K562 (cell line): ENCODE results near the gene ELMO1. TPM values are rescaled to one million over a fixed set of nuclear protein-coding genes. Genes with fewer than 3 reads are reported as not detected.

Source experiments
- ATAC-seq: fragments of 200-7000 bp; cut with Tn5 transposase; 3 replicates; pipeline ENCODE4 v1.9.1; 2020; ENCODE audit warnings: moderate library complexity
- BruUV-seq: library from RNA; stranded (reverse); fragments of 400-500 nt; replicated peaks from 2 replicates; lab custom pipeline; 2021; lab: Mats Ljungman, UMichigan
- CTCF ChIA-PET: fragments of 300-600 bp; formaldehyde crosslinking; extraction: SDS; loops from one replicate; lab custom pipeline; 2021; ENCODE audit warnings: low intra/inter-chr PET ratio; lab: Yijun Ruan, JAX
- POLR2A ChIA-PET: fragments of 300-600, 350-650 bp; sonication (Branson Sonifier 250); formaldehyde crosslinking; extraction: SDS; loops from one replicate; lab custom pipeline; 2021; ENCODE audit warnings: antibody characterized with exemption, inconsistent platforms; lab: Yijun Ruan, JAX
- DNase-seq, 4 experiments: peaks; one replicate each; pipeline versions ENCODE4 v3.0.0 to v3.0.0-alpha.2; 2011 to 2018; ENCODE audit warnings: low spot score in 3 of 4, mixed read lengths in 3 of 4; ENCODE audit errors: extremely low read depth in 1 of 4
- FAIRE-seq: peaks from 2 replicates; lab custom pipeline; 2011; peaks lifted over from hg19 to GRCh38; lab: Jason Lieb, UNC
- H2AFZ ChIP-seq: 2 replicates; pipeline ENCODE4 v1.6.0; 2011; ENCODE audit warnings: low read depth, low read length, control low read depth, inconsistent platforms
- H3K27ac ChIP-seq: fragments of 200-600 bp; 3 replicates; pipeline ENCODE4 v1.8.0; 2011; ENCODE audit warnings: low read depth, mild to moderate bottlenecking, control low read depth, inconsistent platforms, low read length, moderate library complexity, mixed read lengths; ENCODE audit errors: extremely low read depth
- H3K27me3 ChIP-seq, 2 experiments: fragments of 300-600 bp in 1 of 2; 2 replicates in 1 of 2; 3 replicates in 1 of 2; pipeline versions ENCODE4 v1.6.0 to v1.8.0; 2011; ENCODE audit warnings: inconsistent platforms in 2 of 2, low read length in 2 of 2, mild to moderate bottlenecking in 1 of 2, mixed read lengths in 1 of 2, moderate library complexity in 1 of 2; ENCODE audit not compliant: control insufficient read depth in 2 of 2, insufficient read depth in 2 of 2
- H3K36me3 ChIP-seq: fragments of 300-600 bp; 3 replicates; pipeline ENCODE4 v1.8.0; 2011; ENCODE audit warnings: mild to moderate bottlenecking, low read length, inconsistent platforms; ENCODE audit not compliant: control insufficient read depth, insufficient read depth
- H3K4me1 ChIP-seq, 2 experiments: fragments of 200-600 bp in 1 of 2; replicated peaks in 1 of 2; 2 replicates in 1 of 2; 3 replicates in 1 of 2; pipeline versions ENCODE4 v1.5.1 to v1.8.0; 2011; ENCODE audit warnings: inconsistent platforms in 2 of 2, low read length in 2 of 2, mild to moderate bottlenecking in 1 of 2, mixed read lengths in 1 of 2, moderate library complexity in 1 of 2; ENCODE audit not compliant: control insufficient read depth in 2 of 2, insufficient read depth in 2 of 2
- H3K4me2 ChIP-seq: 2 replicates; pipeline ENCODE4 v1.6.1; 2011; ENCODE audit warnings: low read length, control low read depth, inconsistent platforms, mixed read lengths; ENCODE audit not compliant: insufficient read depth
- H3K4me3 ChIP-seq: fragments of 200-600 bp; sonication (generic), shearing (Covaris generic); 2 replicates; pipeline ENCODE4 v1.5.1; 2016; ENCODE audit warnings: control low read depth, inconsistent platforms
- H3K79me2 ChIP-seq: fragments of 200-600 bp; 3 replicates; pipeline ENCODE4 v1.8.0; 2011; ENCODE audit warnings: low read length, inconsistent platforms; ENCODE audit not compliant: control insufficient read depth, insufficient read depth
- H3K9ac ChIP-seq, 2 experiments: 2 replicates each; pipeline versions ENCODE4 v1.6.0 to v1.6.1; 2011; ENCODE audit warnings: low read depth in 2 of 2, low read length in 2 of 2, control low read depth in 1 of 2, inconsistent platforms in 1 of 2, mild to moderate bottlenecking in 1 of 2, mixed read lengths in 1 of 2; ENCODE audit not compliant: insufficient read depth in 1 of 2
- H3K9me1 ChIP-seq: one replicate; pipeline ENCODE4 v1.6.0; 2011; ENCODE audit warnings: inconsistent platforms, mild to moderate bottlenecking, low read length, moderate library complexity; ENCODE audit not compliant: control insufficient read depth, insufficient read depth
- H3K9me3 ChIP-seq: replicated peaks from 2 replicates; pipeline ENCODE4 v1.5.1; 2011; ENCODE audit warnings: low read depth, low read length, inconsistent platforms; ENCODE audit not compliant: control insufficient read depth, insufficient read depth
- H4K20me1 ChIP-seq: replicated peaks from 2 replicates; pipeline ENCODE4 v1.6.1; 2011; ENCODE audit warnings: low read length, inconsistent platforms, mixed read lengths; ENCODE audit not compliant: control insufficient read depth, insufficient read depth
- BDP1 ChIP-seq: IDR thresholded peaks from 3 replicates; pipeline ENCODE4 v1.6.1; 2011; ENCODE audit not compliant: insufficient read length, insufficient read depth
- CREM ChIP-seq: IDR thresholded peaks from 2 replicates; pipeline ENCODE4 v1.6.1; 2014; ENCODE audit warnings: antibody characterized with exemption, low read depth
- MED1 ChIP-seq: sonication (generic); formaldehyde crosslinking; IDR thresholded peaks from 2 replicates; pipeline ENCODE4 v1.8.1; 2023; ENCODE audit warnings: missing genetic modification reagents, borderline replicate concordance
- RFX7 ChIP-seq: fragments of 250-450 bp; sonication (Bioruptor Pico); IDR thresholded peaks from 2 replicates; pipeline ENCODE4 v1.5.1; 2021; ENCODE audit warnings: mild to moderate bottlenecking
- SLC30A9 ChIP-seq: fragments of 250-450 bp; sonication (Bioruptor Pico); IDR thresholded peaks from 2 replicates; pipeline ENCODE4 v1.8.0; 2022; ENCODE audit warnings: mild to moderate bottlenecking, moderate library complexity
- XRCC4 ChIP-seq: IDR thresholded peaks from one replicate; pipeline ENCODE4 v1.6.1; 2011; ENCODE audit not compliant: insufficient read depth, insufficient read length; ENCODE audit errors: extremely low read depth
- ZC3H11A ChIP-seq: IDR thresholded peaks from 2 replicates; pipeline ENCODE4 v1.6.1; 2012; ENCODE audit warnings: low read depth, low read length, improper control_type of control experiment
- ZFP1 ChIP-seq: fragments of 450-650 bp; formaldehyde crosslinking; IDR thresholded peaks from 2 replicates; pipeline ENCODE4 v1.4.0; 2020; ENCODE audit warnings: mild to moderate bottlenecking, mixed read lengths
- ZNF143 ChIP-seq: sonication (generic); formaldehyde crosslinking; IDR thresholded peaks from 2 replicates; pipeline ENCODE4 v1.9.0; 2022; ENCODE audit warnings: mild to moderate bottlenecking, missing genetic modification reagents
- ZNF175 ChIP-seq: fragments of 200-800 bp; sonication (Bioruptor generic); IDR thresholded peaks from 2 replicates; pipeline ENCODE4 v1.6.1; 2016; ENCODE audit warnings: low read depth, mild to moderate bottlenecking, missing genetic modification characterization, missing compliant biosample characterization
- ZNF696 ChIP-seq: fragments of 250-450 bp; sonication (Bioruptor Pico); conservative IDR thresholded peaks from 2 replicates; pipeline ENCODE4 v1.4.0; 2020; ENCODE audit warnings: mild to moderate bottlenecking, moderate library complexity
- WGBS: fragments of 100-300 bp; shearing (Covaris generic); methylation state at CpG from one replicate; pipeline ENCODE4 v1.1.6; 2016; ENCODE audit warnings: low coverage, mixed read lengths; ENCODE audit not compliant: insufficient coverage; ENCODE audit errors: missing lambda C conversion rate; 5-methylcytosine and 5-hydroxymethylcytosine counted together
- in situ Hi-C: fragments of 300-500 bp; cut with MboI; formaldehyde crosslinking; loops from 4 replicates; pipeline ENCODE4 v1.15.0; 2018; ENCODE audit warnings: inconsistent platforms, mixed read lengths
- intact Hi-C: fragments of 100-400 bp; cut with micrococcal nuclease; formaldehyde crosslinking; loops from 2 replicates; pipeline ENCODE4 v1.14.2; 2022
- polyA plus RNA-seq, 8 experiments: library from polyadenylated mRNA; depleted of rRNA in 4 of 8; stranded (reverse) in 5 of 8; unstranded in 3 of 8; fragments of >200 nt; fragmentation: Nextera tagmentation in 2 of 8; fragmentation: Illumina TruSeq in 1 of 8; extraction: Ambion mirVana in 2 of 8; extraction: Trizol in 1 of 8; gene quantifications; 2 replicates each; pipeline versions ENCODE4 v1.2.1 to v1.2.3, GENCODE V29; 2011 to 2014; ENCODE audit warnings: inconsistent platforms in 1 of 8, missing spikeins in 1 of 8
- total RNA-seq, 7 experiments: library from RNA; depleted of rRNA in 6 of 7; stranded (reverse); fragments of >200 nt in 6 of 7; fragmentation: Illumina TruSeq in 2 of 7; extraction: Trizol in 2 of 7; gene quantifications; 2 replicates each; pipeline versions ENCODE4 v1.2.1 to v1.2.3, GENCODE V29; 2011 to 2021; ENCODE audit warnings: low replicate concordance in 1 of 7
- TF ChIP-seq, protein P1 (sequence below): fragments of 250-450 bp; sonication (Bioruptor Pico); IDR thresholded peaks from 2 replicates; pipeline ENCODE4 v1.4.0; 2020; ENCODE audit warnings: borderline replicate concordance

The ELMO1 gene
- total and polyA plus RNA-seq, 9 of the 15 experiments (the other 6 are each of a cell fraction or from before 2014, with no cell fraction given), result 0.36 to 7.2 (median 3.6) TPM

- Histone ChIP-seq H3K4me2 (no peak overlapping the region), H3K9me1 (no peaks in the 10 kb centered on the region), H3K79me2 (no peaks in the 10 kb centered on the region), H3K4me1 (no peaks in the 10 kb centered on the region), H3K36me3 (no peaks in the 10 kb centered on the region), H2AFZ (no peak overlapping the region), H3K27me3 (peaks cover 0 to 4% of the 10 kb centered on the region in 2 experiments; a peak in 1 of 5 replicates), H3K27ac (no peak overlapping the region), H3K4me3 (no peak overlapping the region), H3K9ac (no peak overlapping the region), H3K9me3 (peaks cover 5% of the 10 kb centered on the region), H4K20me1 (no peaks in the 10 kb centered on the region)
- CTCF ChIA-PET, result no interaction called here
- POLR2A ChIA-PET, result no interaction called here
- intact Hi-C loops, result no loop called here
- TF ChIP-seq SLC30A9 (CRISPR knock-in tag), result no peak
- TF ChIP-seq ZNF696 (CRISPR knock-in tag), result no peak
- TF ChIP-seq, protein P1, sequence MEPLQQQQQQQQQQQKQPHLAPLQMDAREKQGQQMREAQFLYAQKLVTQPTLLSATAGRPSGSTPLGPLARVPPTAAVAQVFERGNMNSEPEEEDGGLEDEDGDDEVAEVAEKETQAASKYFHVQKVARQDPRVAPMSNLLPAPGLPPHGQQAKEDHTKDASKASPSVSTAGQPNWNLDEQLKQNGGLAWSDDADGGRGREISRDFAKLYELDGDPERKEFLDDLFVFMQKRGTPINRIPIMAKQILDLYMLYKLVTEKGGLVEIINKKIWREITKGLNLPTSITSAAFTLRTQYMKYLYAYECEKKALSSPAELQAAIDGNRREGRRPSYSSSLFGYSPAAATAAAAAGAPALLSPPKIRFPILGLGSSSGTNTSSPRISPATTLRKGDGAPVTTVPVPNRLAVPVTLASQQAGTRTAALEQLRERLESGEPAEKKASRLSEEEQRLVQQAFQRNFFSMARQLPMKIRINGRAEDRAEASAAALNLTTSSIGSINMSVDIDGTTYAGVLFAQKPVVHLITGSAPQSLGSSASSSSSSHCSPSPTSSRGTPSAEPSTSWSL (CRISPR knock-in tag), result no peak
- no peak for TF ChIP-seq CREM
- no peak for TF ChIP-seq ZFP1
- TF ChIP-seq ZC3H11A, result no peak
- no peak for TF ChIP-seq ZNF175
- no peak for TF ChIP-seq XRCC4
- no peak for TF ChIP-seq RFX7
- no peak for TF ChIP-seq ZNF143
- no peak for TF ChIP-seq BDP1
- no peak for TF ChIP-seq MED1 (CRISPR knock-in tag)
- in situ Hi-C loops, result no loop called here
- DNase-seq, result no peak
- no TSS peak for BruUV-seq
- FAIRE-seq, result no peak
- 21% methylated on average over 3 of the region's 3 CpGs for whole genome bisulfite sequencing
- no peak for ATAC-seq
Observed at GRCh38 chr7:37372750-37373149, 75.9 kb downstream of the ELMO1 start.
